Measurements from ENCODE around the gene ABI3BP. TPM values are rescaled to one million over a fixed set of nuclear protein-coding genes. Genes with fewer than 3 reads are reported as not detected.

ABI3BP gene
- total RNA-seq, 1 donor from 2014 or later, result 43.0 TPM

GRCh38 chr3:100730524-100730923 lies 262.7 kb downstream of the ABI3BP start:
- DNase-seq (ENCODE audit: low spot score), result no peak

DNA sequence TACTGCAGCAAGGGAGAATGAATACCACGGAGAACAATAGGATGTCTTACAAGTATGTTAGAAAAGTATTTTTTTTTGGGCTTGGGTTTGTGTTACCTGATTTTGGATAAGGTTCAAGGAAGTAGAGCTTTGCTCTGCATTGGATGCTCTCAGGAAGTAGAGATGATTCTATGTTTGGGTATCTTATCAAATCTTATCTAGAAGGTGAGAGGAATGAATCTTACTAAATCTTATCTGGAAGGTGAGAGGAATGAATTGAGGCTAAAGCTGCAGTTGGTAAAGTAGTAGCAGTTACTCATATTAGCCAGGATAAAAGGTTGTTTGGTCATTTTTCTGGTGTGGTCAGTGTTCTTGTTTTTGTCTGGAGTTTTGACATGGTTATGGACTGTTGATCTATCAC lies 266.5 kb downstream of the ABI3BP start:
- DNase-seq (ENCODE audit: low spot score), result no peak

GRCh38 chr3:100725935-100726513 lies 267.2 kb downstream of the ABI3BP start:
- DNase-seq (ENCODE audit: low spot score), result no peak

DNA sequence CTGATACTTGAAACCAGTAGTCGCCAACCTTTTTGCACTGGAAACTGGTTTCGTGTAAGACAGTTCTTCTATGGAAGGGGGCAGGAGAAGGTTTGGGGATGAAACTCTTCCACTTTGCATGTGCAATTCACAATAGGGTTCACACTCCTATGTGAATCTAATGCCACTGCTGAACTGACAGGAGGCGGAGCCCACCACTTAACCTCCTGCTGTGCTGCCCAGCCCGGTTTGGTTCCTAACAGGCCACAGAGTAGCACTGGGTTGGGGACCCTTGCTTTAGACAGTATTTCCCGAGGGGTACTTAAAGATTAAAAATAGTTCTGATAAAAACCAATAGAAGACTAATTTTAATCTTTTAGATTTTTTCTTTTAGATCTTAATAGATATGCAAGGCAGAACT lies 272.8 kb downstream of the ABI3BP start:
- no peak for DNase-seq (ENCODE audit: low spot score)

DNA sequence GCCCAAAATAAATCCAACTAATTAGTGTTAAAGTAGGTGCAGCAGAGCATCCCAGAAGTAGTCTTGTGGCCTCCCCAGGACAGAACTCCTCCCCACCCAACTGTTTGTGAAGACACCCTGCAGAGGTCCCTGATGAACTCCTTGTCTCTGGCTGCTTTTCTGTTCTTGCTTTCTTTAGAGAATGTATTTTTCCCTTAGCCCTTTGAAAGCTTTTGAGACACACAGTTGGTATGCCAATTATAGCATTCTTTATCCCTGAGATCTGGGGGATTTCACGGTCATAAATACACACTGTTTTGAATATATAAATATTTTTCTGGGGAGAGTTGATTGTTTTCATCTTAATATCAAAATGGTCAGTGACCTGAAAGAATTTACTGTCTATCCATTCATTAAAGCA lies 274.1 kb downstream of the ABI3BP start:
- DNase-seq (ENCODE audit: low spot score), result no peak

DNA sequence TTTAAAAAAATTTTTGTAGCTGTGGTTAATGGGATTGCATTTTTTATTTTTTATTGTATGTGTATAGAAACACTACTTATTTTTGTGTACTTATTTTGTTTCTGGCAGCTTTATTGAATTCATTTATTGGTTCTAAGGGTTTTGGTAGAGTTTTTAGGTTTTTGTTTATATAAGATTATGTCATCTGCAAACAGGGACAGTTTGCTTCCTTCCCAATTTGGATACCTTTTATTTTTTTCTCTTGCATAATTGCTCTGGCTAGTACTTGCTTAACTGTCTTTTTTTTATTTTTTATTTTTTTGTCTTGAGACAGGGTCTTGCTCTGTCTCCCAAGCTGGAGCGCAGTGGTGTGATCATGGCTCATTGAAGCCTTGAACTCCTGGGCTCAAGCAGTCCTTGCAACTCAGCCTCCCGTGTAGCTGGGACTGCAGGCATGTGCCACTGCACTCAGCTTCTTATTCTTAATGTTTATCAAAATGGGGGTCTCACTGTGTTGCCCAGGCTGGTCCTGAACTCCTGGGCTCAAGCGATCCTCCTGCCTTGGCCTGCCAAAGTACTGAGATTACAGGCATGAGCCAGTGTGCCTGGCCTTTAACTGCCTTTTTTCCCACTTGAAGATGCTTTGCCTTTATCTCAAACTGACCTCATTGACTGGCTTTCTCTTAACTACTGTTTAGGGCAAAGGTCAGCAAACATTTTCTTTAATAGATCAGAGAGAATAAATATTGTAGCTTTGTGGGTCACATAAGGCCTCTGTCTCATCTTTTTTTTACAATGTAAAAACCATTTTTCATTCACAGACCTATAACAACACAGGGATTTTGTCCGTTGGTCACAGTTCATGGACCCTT lies 275.4 kb downstream of the ABI3BP start:
- no peak for DNase-seq (ENCODE audit: low spot score)

- DNase-seq (ENCODE audit: low spot score), result no peak
Observed at GRCh38 chr3:100717063-100717462, 276.2 kb downstream of the ABI3BP start.

DNA sequence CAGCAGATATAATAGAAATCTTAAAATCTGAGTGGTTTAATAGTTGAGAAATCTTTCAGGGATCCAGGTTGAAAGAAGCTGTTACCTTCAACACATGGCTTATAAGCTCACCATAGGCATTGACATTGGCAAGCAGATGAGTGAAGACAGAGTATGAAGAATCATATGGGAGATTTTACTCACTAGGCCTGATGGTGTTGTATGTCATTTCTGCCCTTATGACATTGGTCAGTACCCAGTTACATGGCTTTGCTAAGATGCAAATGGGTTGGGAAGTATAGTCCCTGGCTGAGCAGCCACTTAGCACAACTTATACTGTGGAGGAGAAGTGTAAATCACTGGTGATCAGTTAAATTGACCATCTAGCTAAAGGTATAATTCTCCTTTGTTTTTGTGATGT lies 278.0 kb downstream of the ABI3BP start:
- DNase-seq (ENCODE audit: low spot score), result no peak

GRCh38 chr3:100710261-100710968 lies 282.8 kb downstream of the ABI3BP start:
- DNase-seq (ENCODE audit: low spot score), result no peak

DNA sequence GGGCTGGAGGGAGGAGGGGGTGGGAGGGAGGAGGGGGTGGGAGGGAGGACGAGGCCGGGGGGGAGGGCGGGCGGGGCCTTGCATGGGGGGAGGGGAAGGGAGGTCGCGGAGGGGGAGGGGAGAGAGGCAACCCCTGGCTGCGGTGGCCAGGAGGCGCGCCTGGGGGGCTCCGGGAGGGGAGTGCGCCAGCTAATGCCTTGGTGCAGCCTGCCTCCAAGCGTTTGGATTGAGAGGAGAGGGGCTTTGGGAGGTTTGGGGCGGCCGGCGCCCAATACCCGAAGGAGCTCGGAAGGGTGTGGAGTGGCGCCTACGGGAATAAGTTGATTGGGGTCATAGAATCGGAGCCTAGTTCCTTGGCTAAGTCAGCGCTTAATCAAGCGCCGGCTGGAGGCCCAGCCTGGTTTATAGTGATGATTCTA lies 283.4 kb downstream of the ABI3BP start:
- DNase-seq (ENCODE audit: low spot score), result peak; percentile 49

DNA sequence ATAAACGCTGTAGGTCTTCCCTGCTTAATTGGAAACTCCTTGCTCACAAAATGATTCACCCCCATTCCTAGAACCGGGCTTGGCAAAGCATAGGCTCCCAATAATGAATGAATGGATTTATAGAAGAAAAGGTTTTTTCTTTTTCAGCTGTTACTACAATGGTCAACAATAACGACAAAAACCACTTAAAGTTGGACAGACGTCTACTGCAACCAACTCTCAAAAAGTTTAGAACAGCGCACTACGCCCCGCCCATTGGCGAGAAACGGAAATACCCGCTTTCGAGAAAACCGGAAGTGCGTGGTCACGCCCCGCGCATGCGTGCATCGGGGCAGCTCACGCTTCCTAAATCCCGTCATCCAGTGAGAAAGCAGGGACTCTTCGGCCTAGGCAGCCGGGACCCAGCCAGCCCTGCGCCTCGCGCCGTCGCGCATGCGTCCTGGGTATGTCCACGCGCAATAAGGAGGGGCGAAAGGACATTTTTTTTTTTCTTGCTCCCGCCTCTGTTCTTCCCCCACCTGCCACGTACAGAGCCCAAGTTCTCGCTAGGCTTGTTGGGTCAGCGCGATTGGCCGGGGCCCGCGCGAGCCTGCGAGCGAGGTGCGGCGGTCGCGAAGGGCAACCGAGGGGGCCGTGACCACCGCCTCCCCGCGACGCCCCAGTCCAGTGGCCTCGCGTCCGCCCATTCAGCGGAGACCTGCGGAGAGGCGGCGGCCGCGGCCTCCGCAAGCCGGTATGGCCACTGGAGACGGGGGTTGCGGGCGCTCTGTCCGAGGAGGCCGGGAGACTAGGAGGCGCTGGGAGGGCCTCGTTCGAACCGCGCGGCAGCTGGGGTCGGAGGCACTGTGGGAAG lies 284.0 kb downstream of the ABI3BP start, which contains the start of gene TFG:
TFG (plus strand) TSS at position 506 of the 853 bp plus-strand sequence. CDS start 4,192 bp downstream, outside the sequence.
- DNase-seq (ENCODE audit: low spot score), result peak; percentile 99

DNA sequence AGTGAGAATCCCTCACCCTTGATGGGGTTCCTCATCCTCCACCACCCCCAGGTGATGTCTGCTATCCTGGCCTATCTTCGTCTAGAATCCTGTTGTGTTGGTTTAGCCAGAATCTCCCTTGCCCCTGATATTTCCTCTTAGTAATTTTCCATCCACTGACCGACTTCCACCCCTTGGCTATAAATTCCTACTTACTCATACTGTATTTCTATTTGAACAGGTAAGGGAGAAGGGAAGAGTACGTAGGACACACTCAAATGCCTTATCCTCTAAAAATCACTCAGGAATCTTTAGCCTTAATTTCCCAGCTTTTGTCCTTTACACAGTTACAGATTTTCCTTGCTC lies 284.6 kb downstream of the ABI3BP start:
- no peak for DNase-seq (ENCODE audit: low spot score)

GRCh38 chr3:100706365-100706764 lies 286.9 kb downstream of the ABI3BP start:
- no peak for DNase-seq (ENCODE audit: low spot score)

DNA sequence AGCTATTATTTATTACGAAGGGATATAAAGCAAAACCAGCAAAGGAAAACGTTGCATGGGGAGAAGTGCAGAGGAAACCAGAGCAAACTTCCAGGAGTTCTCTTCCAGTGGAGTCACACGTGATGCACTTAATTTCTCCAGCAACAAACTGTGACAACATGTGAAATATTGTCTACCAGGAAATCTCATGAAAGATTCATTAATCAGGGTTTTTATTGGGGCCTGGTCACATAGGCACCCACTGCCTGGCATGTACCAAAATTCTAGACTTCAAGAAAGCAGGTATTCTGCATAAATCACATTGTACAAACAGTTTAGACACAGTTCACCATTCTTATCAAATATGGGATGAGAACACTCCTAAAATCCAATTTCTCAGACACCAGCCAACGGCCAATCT lies 289.4 kb downstream of the ABI3BP start:
- no peak for DNase-seq (ENCODE audit: low spot score)

- no peak for DNase-seq (ENCODE audit: low spot score)
Observed at GRCh38 chr3:100702980-100703345, 290.3 kb downstream of the ABI3BP start.

DNA sequence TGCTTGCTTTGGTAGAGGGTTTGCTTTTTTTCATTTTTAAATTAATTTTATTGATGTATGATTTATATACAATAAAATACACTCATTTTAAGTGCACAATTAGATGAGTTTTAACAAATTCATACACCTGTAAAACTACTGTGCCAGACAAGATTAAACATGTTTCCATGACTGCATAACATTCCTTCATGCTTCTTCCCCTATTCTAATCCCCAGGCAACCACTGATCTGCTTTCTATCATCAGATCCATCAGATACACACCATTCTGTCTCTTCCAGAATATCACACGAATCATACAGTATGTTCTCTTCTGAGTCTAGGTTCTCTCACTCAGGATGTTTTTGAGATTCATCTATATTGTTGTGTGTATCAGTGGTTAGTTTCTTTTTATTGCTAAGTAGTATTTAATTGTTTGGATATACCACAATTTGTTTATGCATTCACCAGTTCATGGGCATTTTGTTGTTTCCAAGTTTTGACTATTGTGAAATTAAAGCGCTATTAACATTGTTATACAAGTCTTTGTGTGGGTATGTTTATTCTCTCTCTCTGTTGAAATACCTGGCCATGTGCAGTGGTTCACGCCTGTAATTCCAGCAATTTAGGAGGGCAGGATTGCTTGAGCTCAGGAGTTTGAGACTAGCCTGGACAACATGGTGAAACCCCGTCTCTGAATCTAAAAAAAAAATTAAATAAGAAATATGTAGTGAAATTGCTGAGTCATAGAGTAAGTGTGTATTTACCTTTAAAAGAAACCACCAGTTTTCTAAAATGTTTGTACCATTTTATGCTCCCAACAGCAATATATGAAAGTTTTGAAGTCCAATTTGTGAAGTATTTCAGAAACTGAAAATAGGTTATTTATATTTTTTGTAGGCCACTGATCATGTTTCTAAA lies 290.9 kb downstream of the ABI3BP start:
- DNase-seq (ENCODE audit: low spot score), result no peak

DNA sequence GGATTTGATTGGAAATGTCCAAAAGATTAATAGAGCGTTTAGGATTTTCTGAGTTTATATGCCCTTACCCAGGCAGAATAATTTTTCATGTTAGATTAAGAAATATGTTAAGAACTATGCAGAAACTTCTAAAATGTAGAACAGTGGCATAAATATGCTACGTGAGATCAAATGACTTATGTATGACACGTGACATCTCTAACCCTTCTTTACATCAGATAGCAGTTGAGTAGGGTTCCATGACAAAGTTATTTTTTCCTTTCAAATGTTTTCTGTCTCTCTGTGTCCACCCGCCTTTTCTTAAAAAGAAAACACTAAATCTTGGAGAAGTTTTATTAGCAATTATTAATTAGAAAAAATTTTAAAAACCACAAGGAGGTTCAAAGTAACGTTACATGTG lies 292.5 kb downstream of the ABI3BP start:
- no peak for DNase-seq (ENCODE audit: low spot score)

Measured in ureter (tissue), 1 donor.